IPS DF 4.7 (cell line): ENCODE measurements around the gene PLPP1.

Source experiments
- DNase-seq: peaks from one replicate; pipeline ENCODE4 v3.0.0-alpha.2; 2013; ENCODE audit warnings: low spot score; ENCODE audit errors: extremely low read depth

Gene PLPP1

DNA sequence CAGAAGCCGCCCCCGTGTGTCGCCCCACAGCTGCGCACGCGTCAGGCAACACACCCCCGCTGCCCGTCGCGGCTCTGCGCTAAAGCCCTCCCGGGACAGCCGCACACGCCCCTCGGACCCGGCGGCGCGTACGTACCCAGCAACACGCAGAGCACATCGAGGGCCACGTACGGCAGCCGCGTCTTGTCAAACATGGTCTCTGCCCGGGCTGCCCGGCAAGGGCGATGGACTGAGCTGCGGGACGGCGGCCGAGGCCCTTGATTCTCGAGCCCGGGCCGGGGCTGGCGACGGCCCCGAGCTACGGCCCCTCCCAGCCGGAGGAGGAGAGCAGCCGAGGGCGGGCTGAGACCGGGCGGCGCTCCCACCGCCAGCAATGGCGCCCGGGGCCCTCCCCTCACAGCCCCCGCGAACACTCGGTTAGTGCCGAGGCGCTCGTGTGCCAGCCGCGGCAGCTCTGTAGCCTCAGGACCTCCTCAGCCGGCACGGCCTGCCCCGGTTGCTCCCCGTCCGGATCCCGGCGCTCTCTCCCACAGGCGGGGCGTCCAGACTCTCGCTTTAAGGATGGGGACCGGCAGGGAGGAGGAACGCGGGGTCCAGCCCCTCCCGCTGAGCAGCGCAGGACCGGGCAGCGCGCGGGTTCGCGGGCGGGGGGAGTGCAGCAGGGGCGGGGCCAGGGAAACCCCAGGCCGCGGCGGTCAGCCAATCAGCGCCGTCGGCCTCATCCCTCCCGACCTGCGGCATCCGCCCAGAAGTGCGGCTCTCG is at the start of gene PLPP1:
Gene PLPP1, minus strand, starts transcription at position 529 of the 763 bp plus-strand sequence. Its CDS starts 335 bp downstream, at position 194.
- no peak for DNase-seq

- no peak for DNase-seq
These were observed 48.8 kb upstream of the PLPP1 start for GRCh38 chr5:55583578-55583977.

DNA sequence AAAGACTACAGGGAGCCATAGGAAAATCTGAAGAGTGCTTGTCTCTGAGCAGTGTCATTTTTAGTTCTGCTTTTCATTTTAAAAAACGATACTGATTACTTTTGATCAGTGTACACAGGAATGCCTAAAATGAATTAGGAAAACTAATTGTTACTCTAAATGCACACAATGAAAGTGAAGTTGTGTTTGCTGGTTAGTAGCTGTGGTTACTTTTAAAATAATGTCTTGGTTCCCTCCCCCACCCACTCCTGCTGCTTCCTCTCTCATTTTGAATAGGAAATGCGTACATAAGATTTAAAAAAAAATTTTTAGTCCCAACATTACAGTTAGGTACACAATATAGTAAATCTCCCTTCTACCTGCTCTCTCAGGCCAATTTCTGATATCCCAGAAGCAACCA is 47.5 kb upstream of the PLPP1 start:
- no peak for DNase-seq

- no peak for DNase-seq
These were observed 45.3 kb upstream of the PLPP1 start for GRCh38 chr5:55580042-55580441.

DNA sequence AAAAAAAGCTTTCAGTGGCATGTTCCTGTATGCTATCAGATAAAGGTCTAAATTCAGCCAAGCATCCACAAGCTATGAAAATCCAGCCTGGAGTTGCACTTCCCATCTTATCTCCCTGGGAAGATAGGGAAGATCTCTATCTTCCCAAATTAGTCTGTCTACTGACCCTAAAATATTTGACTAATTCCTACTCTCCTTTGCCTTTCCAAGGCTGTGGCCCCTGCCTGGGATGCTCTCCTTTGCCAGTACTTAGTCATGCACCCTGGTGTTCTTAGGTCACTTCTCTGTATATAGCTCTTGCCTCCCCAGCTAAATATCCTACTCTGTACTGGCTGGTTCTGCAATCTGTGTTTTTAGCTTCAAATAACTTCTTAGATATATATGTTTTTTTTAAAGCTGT is 44.0 kb upstream of the PLPP1 start:
- DNase-seq = no peak

- no peak for DNase-seq
These were observed 42.7 kb upstream of the PLPP1 start for GRCh38 chr5:55577353-55578060.

DNA sequence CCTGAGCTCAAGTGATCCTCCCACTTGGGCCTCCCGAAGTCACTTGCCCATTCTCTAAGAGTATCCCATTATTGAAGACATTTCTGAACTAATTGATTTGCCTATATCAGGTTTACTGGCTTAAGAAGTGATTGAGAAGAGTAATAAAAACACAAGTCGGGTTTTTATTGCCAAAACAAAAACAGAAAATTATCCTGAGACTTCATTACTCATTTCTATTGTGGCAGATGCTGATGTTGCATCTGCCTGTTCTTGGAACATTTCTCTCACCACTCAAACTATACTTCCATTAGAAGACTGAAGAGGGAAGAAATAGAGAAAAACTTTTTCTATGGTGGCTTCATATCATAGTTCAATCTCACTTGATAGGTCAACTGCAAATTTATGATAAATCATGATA is 41.9 kb upstream of the PLPP1 start:
- DNase-seq = no peak

- no peak for DNase-seq
These were observed 41.2 kb upstream of the PLPP1 start for GRCh38 chr5:55575815-55576583.

- no peak for DNase-seq
These were observed 37.8 kb upstream of the PLPP1 start for GRCh38 chr5:55572600-55572999.

DNA sequence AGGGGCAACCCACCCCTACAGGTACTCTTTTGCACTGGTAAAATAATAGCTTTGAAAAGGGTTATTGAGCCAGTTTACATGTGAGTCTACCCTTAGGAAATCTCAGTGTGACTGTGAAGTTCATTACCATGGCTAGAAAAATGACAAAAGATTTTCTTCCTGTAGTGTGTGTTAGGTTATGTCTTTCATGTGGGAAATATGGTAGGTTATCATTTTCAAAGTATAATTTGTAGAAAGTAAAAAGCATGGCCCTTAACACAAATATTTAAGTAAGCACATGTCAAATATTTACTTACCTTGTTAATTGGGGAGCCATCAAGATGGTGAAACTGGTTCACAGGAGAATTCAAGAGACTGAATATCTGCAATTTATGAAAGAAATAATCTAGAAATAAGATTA is 37.3 kb upstream of the PLPP1 start:
- DNase-seq = no peak

- DNase-seq = no peak
These were observed 35.8 kb upstream of the PLPP1 start for GRCh38 chr5:55570570-55570969.

GRCh38 chr5:55570026-55570425 is 35.3 kb upstream of the PLPP1 start:
- DNase-seq = no peak

DNA sequence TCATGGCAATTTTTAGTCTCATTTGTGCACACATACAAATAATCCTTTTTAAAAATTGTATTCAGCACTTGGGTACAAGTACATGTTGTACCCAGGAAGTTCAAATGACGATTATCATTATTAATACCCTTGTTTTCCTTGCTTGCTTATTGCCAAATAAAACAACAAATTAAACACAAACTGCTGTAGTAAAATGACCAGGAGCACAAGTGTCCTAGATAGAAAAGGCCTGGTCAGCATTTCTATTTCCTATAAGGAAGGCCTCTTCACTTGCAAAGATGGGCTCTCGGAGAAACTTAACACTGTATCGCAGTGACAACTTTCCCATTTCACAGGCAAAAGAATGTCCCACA is 34.7 kb upstream of the PLPP1 start:
- DNase-seq = no peak

DNA sequence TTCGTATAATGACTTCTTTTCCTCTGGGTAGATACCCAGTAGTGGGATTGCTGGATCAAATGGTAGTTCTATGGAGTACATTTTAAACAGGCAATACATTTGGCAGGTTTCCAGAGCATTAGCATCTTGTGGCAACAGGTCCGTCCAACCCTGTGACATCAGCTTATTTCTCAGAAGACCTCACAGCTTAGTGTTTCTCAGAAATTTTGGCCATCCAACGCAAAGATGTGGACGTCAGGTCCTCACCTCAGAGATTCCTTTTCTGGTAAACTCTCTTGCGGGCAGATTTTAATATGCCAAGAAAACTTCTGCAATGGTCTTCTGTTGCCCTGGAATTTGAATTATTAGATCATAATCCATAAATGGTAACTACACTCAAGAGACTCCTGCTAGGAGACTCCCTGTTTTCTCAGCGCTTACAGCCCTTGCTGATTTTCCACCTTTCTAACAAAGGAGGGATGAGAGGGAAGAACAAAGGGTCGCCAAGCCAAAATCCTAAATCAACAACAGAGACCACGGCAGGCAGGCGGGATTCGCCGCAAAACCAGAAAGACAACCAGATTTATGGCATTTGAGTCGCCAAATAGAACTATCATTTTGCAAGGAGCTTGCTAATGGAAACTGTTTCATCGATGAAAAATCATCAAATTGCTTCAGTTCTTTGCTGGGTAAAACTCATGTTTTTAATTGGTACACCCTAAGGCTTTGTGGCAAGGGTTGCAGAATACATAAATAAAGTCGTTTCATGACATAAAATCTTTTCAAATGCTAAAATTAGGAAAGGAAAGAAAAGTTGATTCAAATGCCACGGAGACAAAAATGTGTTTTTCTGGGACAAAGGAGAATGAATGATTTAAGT is 34.1 kb upstream of the PLPP1 start:
- DNase-seq = no peak

GRCh38 chr5:55564721-55565120 is 30.0 kb upstream of the PLPP1 start:
- DNase-seq = no peak

DNA sequence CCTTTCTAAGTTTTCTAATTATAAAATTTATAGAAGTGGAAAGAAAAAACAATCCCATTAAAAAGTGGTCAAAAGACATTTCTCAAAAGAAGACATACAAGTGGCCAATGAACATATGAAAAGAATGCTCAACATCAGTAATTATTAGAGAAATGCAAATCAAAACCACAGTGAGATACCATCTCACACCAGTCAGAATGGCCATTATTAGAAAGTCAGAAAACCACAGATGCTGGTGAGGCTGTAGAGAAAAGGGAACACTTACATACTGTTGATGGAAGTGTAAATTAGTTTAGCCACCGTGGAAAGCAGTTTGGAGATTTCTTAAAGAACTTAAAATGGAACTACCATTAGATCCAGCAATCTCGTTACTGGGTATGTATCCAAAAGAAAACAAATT is 23.7 kb upstream of the PLPP1 start:
- no peak for DNase-seq

DNA sequence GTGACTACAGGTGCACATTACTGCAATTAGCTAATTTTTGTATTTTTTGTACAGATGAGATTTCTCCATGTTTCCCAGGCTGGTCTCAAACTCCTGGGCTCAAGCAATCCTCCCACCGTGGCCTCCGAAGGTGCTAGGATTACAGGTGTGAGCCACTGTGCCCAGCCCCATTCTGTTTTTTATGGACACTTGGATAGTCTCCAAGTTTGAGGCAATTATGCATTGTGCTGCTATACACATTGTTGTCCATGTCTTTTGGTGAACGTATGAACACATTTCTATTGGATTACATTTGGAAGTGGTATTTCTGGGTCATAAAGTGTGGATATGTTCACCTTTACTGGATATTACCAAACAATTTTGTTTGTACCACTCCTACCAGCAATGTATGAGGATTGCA is 22.4 kb upstream of the PLPP1 start:
- DNase-seq = no peak

DNA sequence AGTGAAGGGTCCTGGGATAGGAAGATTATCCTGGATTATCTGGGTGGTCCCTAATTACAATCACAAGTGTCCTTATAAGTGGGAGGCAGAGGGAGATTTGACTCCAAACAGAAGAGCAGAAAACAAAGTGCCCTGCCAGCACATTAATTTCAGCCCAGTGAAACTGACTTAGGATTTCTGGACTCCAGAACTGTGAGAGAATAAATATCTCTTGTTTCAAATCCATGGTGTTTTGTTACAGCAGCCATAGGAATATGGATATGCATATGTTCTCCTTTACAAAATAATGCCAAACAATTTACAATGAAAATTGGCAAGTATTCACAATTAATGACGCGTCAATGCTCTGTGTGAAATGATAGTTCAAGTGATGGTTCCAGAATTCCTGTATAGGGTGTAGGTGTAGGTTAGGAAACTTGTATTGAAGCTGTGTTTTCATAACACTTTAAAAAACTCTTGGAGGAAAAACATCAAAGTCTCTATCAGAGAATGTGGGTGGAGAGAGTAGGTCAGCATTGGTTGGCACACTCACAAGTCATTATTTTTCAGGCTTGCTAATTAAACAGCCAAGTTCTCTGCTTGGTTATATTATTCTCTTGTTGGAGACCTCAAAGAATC is 19.9 kb upstream of the PLPP1 start:
- DNase-seq = no peak

DNA sequence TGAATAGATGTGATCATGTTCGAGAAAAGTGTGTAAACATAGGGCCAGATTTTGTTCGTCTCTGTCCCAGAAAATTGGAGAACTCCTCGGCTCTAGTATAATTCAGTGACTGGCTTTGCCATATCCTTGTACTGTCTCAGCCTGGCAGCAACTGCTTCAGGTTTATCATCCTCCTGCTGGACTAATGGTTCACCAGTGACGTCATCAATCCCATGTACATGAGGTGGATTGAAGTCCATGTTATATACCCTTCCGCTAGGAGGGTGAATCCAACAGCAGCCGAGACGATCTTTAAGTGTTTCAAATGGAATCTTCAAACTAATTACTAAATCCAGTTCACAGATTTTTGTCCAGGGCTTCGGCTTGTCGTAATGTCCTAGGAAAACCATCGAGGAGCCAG is 17.1 kb upstream of the PLPP1 start:
- DNase-seq = no peak

- DNase-seq = no peak
These were observed 16.6 kb upstream of the PLPP1 start for GRCh38 chr5:55551358-55551757.

DNA sequence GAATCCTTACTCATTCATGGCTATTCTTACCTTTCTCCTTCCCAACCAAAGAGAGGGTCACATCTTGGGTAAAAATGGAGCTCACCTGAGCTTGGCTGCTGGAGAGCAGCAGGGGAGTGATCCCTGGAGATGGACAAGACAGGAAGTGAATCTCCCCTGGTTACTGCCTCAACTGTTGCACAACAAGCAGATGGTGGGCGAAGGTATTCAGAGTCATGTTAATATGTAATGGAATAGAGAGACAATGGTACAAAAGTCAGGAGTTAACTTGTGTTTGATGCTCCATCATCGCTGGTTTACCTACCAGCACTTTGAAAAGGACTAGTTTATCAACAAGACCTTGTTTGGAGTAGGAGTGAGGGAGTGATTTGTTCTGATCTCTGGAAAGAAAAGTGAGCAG is 13.0 kb upstream of the PLPP1 start:
- DNase-seq = no peak
